GM21381 (cell line): ENCODE measurements around the gene PODXL.

Source experiments
- ATAC-seq: cut with Tn5 transposase; IDR thresholded peaks from one replicate; pipeline ENCODE4 v1.9.1; 2021; ENCODE audit warnings: mild to moderate bottlenecking, moderate library complexity; ENCODE audit not compliant: unreplicated experiment

Gene PODXL

GRCh38 chr7:131568510-131568909 lies 12.1 kb upstream of the PODXL start:
- no peak for ATAC-seq

- ATAC-seq = no peak
Observed at GRCh38 chr7:131564640-131565039, 8.2 kb upstream of the PODXL start.

GRCh38 chr7:131563918-131564317 lies 7.5 kb upstream of the PODXL start:
- no peak for ATAC-seq

GRCh38 chr7:131562941-131563340 lies 6.5 kb upstream of the PODXL start:
- ATAC-seq = no peak

GRCh38 chr7:131560061-131560460 lies 3.6 kb upstream of the PODXL start:
- ATAC-seq = no peak

GRCh38 chr7:131557652-131558385 lies 1.4 kb upstream of the PODXL start:
- ATAC-seq = no peak

GRCh38 chr7:131556909-131557651 lies 652 bp upstream of the PODXL start:
- ATAC-seq = no peak

- no peak for ATAC-seq
Observed at GRCh38 chr7:131555552-131556052, 826 bp downstream of the PODXL start.

- no peak for ATAC-seq
Observed at GRCh38 chr7:131554880-131555516, 1.4 kb downstream of the PODXL start.

- ATAC-seq = no peak
Observed at GRCh38 chr7:131553931-131554330, 2.5 kb downstream of the PODXL start.

- no peak for ATAC-seq
Observed at GRCh38 chr7:131552053-131552452, 4.4 kb downstream of the PODXL start.

- ATAC-seq = no peak
Observed at GRCh38 chr7:131550846-131551245, 5.6 kb downstream of the PODXL start.

GRCh38 chr7:131548371-131548770 lies 8.1 kb downstream of the PODXL start:
- ATAC-seq = no peak

GRCh38 chr7:131547589-131547988 lies 8.8 kb downstream of the PODXL start:
- no peak for ATAC-seq

GRCh38 chr7:131546583-131547141 lies 9.8 kb downstream of the PODXL start:
- no peak for ATAC-seq

- ATAC-seq = no peak
Observed at GRCh38 chr7:131546126-131546525, 10.3 kb downstream of the PODXL start.

GRCh38 chr7:131544449-131545301 lies 11.8 kb downstream of the PODXL start:
- no peak for ATAC-seq

- no peak for ATAC-seq
Observed at GRCh38 chr7:131544021-131544420, 12.4 kb downstream of the PODXL start.

- no peak for ATAC-seq
Observed at GRCh38 chr7:131543298-131543697, 13.1 kb downstream of the PODXL start.

- no peak for ATAC-seq
Observed at GRCh38 chr7:131540491-131541162, 15.8 kb downstream of the PODXL start.
